Body of pancreas (tissue), 4 donors: ENCODE measurements around the gene DCTN2.

ENCODE experiments used
- CTCF ChIP-seq, 7 experiments: fragments of 450-650 bp in 4 of 7; fragments of 200-600 bp in 3 of 7; sonication (generic) in 3 of 7; IDR thresholded peaks; one replicate each; pipeline ENCODE4 v1.5.1; 2016 to 2019; ENCODE audit warnings: antibody characterized with exemption in 7 of 7
- POLR2A ChIP-seq, 3 donors: fragments of 450-650 bp; IDR thresholded peaks; one replicate each; pipeline ENCODE4 v1.6.1; 2016; ENCODE audit warnings: antibody characterized with exemption in 3 of 3, mild to moderate bottlenecking in 2 of 3

GRCh38 chr12:57546438-57547287 lies at the start of gene DCTN2:
- TF ChIP-seq CTCF (IDR thresholded peaks at IDR 0.05), result peak in 1 of 7 experiments; percentile 12
- peak; percentile 53 to 76 (median 73) for TF ChIP-seq POLR2A (IDR thresholded peaks at IDR 0.05)
